ENCODE data around the gene MPL. TPM values are rescaled to one million over a fixed set of nuclear protein-coding genes. Genes with fewer than 3 reads are reported as not detected.

The MPL gene
- total RNA-seq, 1 experiment from 2014 or later: not detected

- Histone ChIP-seq H2AFZ (ENCODE audit: low read depth, low read length, poor library complexity, severe bottlenecking) (no peak overlapping the region), H3K36me3 (ENCODE audit: control insufficient read depth in 1 of 2, insufficient read depth in 2 of 2, low read length in 2 of 2) (peaks cover 26 to 48% of the 10 kb centered on the region in 2 experiments), H3K4me3 (replicated peaks in 1 of 2; ENCODE audit: low read depth in 1 of 2, low read length in 2 of 2) (peak overlapping the region; percentile 76 to 91; a peak in 3 of 4 replicates), H3K9ac (ENCODE audit: low read length) (peak overlapping the region; percentile 94; the same call in 1 of the 2 replicates), H3K27me3 (ENCODE audit: insufficient read depth, low read length) (no peaks in the 10 kb centered on the region), H3K27ac (ENCODE audit: low read depth, low read length) (peak overlapping the region; percentile 76; the same call in 1 of the 2 replicates), H3K9me3 (ENCODE audit: control insufficient read depth in 1 of 2, insufficient read depth in 1 of 2, low read depth in 1 of 2, low read length in 2 of 2) (no peaks in the 10 kb centered on the region), H3K9me2 (ENCODE audit: insufficient read depth) (no peaks in the 10 kb centered on the region), H3K4me1 (ENCODE audit: control insufficient read depth in 1 of 2, insufficient read depth in 2 of 2, low read length in 2 of 2) (peaks cover 15 to 67% of the 10 kb centered on the region in 2 experiments), H3K79me2 (ENCODE audit: insufficient read depth, low read length) (peaks cover 46% of the 10 kb centered on the region), H4K20me1 (ENCODE audit: insufficient read depth) (peaks cover 3% of the 10 kb centered on the region; the same call in 1 of the 2 replicates), H3K4me2 (ENCODE audit: low read length) (peak overlapping the region; percentile 83)
- ChIA-PET RAD21 (ENCODE audit: low non-redundant PET in 1 of 2, low total read pairs in 2 of 2, uncharacterized antibody in 2 of 2, unreplicated experiment in 2 of 2) (no interaction called here), POLR2A (no interaction called here), CTCF (no interaction called here)
- DNase-seq (ENCODE audit: low read depth, low spot score) (no peak), ATAC-seq (no peak)
- intact Hi-C loops (cut with micrococcal nuclease): no loop called here
- no TSS peak for BruUV-seq (replicated peaks)
- TF ChIP-seq POLR2A (IDR thresholded peaks at IDR 0.05; ENCODE audit: borderline replicate concordance, extremely low read depth, insufficient read depth, insufficient read length): no peak
- no peak for TF ChIP-seq ZNF274 (IDR thresholded peaks at IDR 0.05; ENCODE audit: low read depth, low read length)
- no peak for TF ChIP-seq EZH2 (IDR thresholded peaks at IDR 0.05)
- TF ChIP-seq SIN3A (IDR thresholded peaks at IDR 0.05; ENCODE audit: low read depth): no peak
- TF ChIP-seq CBX3 (IDR thresholded peaks at IDR 0.05; ENCODE audit: low read depth): no peak
- no peak for TF ChIP-seq SRF (IDR thresholded peaks at IDR 0.05; ENCODE audit: low read depth)
- TF ChIP-seq FOSL1 (IDR thresholded peaks at IDR 0.05; ENCODE audit: low read depth): no peak
- no peak for TF ChIP-seq EGR1 (IDR thresholded peaks at IDR 0.05; ENCODE audit: low read depth)
- TF ChIP-seq, protein P1, sequence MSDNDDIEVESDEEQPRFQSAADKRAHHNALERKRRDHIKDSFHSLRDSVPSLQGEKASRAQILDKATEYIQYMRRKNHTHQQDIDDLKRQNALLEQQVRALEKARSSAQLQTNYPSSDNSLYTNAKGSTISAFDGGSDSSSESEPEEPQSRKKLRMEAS (IDR thresholded peaks at IDR 0.05): no peak
Measured at GRCh38 chr1:43360616-43361015, 23.0 kb downstream of the MPL start.

DNA sequence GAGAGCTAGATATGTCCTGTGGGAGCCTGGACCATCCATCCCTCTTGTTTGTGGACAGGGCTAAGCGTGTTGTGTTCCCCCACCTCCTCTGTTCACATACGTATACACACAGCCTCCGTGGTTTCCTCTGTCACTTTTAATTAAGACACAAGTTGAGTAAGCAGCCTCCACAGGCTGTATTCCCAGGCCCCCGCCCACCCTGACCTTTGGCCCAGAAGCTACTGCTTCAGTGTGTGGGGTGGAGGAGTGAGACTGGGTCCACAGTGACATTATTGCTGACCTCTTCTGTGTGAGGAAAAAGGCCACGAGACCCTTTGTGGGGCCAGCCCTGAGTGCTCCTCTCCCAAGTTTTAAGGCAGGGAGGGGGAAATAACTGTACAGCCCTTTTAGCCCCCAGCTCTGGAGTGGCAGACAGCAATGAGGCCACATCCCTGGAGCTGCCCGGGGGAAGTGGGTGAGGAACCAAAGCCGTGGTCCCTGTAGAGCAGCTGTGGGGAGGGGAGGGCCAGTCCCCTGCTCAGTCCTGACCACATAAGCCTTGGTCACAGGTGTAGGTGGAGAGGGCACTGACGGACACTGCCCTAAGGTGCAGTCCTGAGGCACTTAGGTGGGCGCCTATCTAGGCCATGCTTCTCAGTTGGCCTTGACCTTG is 25.8 kb downstream of the MPL start:
- Histone ChIP-seq H3K9me3 (ENCODE audit: control insufficient read depth in 1 of 2, insufficient read depth in 1 of 2, low read depth in 1 of 2, low read length in 2 of 2) (no peaks in the 10 kb centered on the region), H3K36me3 (ENCODE audit: control insufficient read depth in 1 of 2, insufficient read depth in 2 of 2, low read length in 2 of 2) (peaks cover 26 to 48% of the 10 kb centered on the region in 2 experiments), H2AFZ (ENCODE audit: low read depth, low read length, poor library complexity, severe bottlenecking) (no peak overlapping the region), H4K20me1 (ENCODE audit: insufficient read depth) (peaks cover 3% of the 10 kb centered on the region; the same call in 1 of the 2 replicates), H3K9ac (ENCODE audit: low read length) (no peak overlapping the region), H3K27ac (ENCODE audit: low read depth, low read length) (peak overlapping the region; percentile 25), H3K27me3 (ENCODE audit: insufficient read depth, low read length) (no peaks in the 10 kb centered on the region), H3K79me2 (ENCODE audit: insufficient read depth, low read length) (peaks cover 68% of the 10 kb centered on the region), H3K9me2 (ENCODE audit: insufficient read depth) (no peaks in the 10 kb centered on the region), H3K4me1 (ENCODE audit: control insufficient read depth in 1 of 2, insufficient read depth in 2 of 2, low read length in 2 of 2) (peaks cover 23 to 77% of the 10 kb centered on the region in 2 experiments), H3K4me2 (ENCODE audit: low read length) (peak overlapping the region; percentile 10; the same call in 1 of the 2 replicates), H3K4me3 (replicated peaks in 1 of 2; ENCODE audit: low read depth in 1 of 2, low read length in 2 of 2) (no peak overlapping the region)
- intact Hi-C loops (cut with micrococcal nuclease): no loop called here
- ChIA-PET POLR2A (interaction anchor here (1.5 kb wide), 1 partner anchor 9 kb away, joined by 7 read pairs; no protein-coding TSS in a partner anchor), RAD21 (ENCODE audit: low non-redundant PET in 1 of 2, low total read pairs in 2 of 2, uncharacterized antibody in 2 of 2, unreplicated experiment in 2 of 2) (no interaction called here), CTCF (no interaction called here)
- no peak for DNase-seq (ENCODE audit: low read depth, low spot score)
- BruUV-seq (replicated peaks): no TSS peak
- TF ChIP-seq TCF7L2 (IDR thresholded peaks at IDR 0.05; ENCODE audit: borderline replicate concordance, extremely low read depth, insufficient read depth, insufficient read length): no peak
- no peak for TF ChIP-seq CBX3 (IDR thresholded peaks at IDR 0.05; ENCODE audit: low read depth)
- ATAC-seq: no peak
